NCI-H187 treated with DMSO at 0.1 percent for 48 hours (cell line): ENCODE data around the gene KIAA1755.
"Not testable (repeated sequence)": the region's sequence is repeated elsewhere in the genome, so short reads cannot be mapped to it uniquely, and the experiment has no call there.

Source experiments
- DNase-seq: peaks from one replicate; lab custom pipeline; 2025; lab: John Stamatoyannopoulos, UW

KIAA1755 gene

DNA sequence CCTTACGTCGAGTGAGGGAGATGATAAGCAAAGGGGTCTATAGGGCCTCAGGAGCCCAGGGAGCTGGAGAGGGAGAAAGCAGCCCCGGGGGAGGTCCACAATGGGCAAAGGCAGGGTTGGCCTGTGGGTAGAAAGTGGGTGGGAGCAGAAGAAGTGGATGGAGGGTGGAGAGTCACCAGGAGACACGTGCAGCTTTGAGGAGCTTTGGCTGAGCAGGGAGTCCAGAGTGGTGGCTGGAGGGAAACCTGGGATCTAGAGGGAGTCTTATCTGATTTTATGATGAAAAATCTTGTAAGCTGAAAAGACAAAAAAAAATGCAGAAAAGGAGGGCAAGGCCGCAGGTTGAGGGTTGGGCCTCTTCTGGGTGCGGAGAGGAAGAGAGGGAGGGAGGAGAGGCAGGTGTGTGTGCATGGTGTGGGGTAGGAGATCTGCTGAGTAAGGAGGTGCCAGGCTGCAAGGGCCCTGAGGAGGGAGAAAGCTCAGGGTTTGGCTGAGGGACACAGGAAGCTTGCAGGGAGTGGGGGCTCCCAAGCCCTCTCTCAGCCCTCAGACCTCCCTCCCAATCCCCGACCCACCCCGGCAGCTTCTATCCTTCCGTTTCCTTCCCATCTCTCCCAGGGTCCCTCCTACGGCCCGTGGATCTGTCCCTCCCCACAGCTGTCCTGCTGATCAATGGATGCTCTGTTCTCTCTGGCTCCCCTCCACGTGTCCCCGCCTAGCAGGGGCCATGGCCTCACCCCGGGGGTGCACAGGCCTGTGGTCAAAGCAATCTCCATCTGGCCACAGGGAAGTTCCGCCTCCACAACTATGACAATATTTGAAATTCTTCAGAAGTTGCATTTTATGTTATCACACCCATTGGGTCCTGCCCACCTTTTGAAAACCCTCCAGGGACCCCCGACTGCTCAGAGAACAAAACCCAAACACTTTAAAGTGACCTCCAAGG, 26.3 kb upstream of the KIAA1755 start:
- no peak for DNase-seq

- DNase-seq: no peak
Measured at GRCh38 chr20:38284893-38285444, 24.4 kb upstream of the KIAA1755 start.

GRCh38 chr20:38284066-38284650, 23.6 kb upstream of the KIAA1755 start:
- DNase-seq: not testable (repeated sequence)

- DNase-seq: no peak
Measured at GRCh38 chr20:38283236-38283635, 22.7 kb upstream of the KIAA1755 start.

GRCh38 chr20:38281176-38281915, 20.8 kb upstream of the KIAA1755 start:
- not testable (repeated sequence) for DNase-seq

- no peak for DNase-seq
Measured at GRCh38 chr20:38278763-38279162, 18.2 kb upstream of the KIAA1755 start.

GRCh38 chr20:38278131-38278530, 17.6 kb upstream of the KIAA1755 start:
- DNase-seq: no peak

GRCh38 chr20:38277691-38278090, 17.2 kb upstream of the KIAA1755 start:
- DNase-seq: no peak

GRCh38 chr20:38277285-38277684, 16.8 kb upstream of the KIAA1755 start:
- no peak for DNase-seq

DNA sequence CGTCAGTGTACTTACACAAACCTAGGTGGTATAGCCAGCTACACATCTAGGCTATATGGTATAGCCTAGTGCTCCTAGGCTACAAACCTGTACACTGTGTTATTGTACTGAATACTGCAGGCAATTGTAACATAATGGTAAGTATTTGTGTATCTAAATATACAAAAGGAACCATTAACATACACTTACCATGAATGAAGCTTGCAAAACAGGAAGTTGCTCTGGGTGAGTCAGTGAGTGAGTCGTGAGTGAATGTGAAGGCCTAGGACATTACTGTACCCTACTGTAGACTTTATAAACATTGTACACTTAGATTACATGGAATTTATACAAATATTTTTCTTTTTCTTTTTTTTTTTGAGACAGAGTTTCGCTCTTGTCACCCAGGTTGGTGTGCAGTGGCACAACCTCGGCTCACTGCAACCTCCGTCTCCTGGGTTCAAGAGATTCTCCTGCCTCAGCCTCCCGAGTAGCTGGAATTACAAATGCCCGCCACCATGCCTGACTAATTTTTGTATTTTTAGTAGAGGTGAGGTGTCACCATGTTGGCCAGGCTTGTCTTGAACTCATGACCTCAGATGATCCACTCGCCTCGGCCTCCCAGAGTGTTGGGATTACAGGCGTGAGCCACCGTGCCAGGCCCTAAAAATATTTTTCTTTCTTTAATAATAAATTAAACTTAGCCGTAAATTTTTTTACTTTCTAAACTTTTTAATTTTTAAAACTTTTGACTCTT, 15.4 kb upstream of the KIAA1755 start:
- no peak for DNase-seq

DNA sequence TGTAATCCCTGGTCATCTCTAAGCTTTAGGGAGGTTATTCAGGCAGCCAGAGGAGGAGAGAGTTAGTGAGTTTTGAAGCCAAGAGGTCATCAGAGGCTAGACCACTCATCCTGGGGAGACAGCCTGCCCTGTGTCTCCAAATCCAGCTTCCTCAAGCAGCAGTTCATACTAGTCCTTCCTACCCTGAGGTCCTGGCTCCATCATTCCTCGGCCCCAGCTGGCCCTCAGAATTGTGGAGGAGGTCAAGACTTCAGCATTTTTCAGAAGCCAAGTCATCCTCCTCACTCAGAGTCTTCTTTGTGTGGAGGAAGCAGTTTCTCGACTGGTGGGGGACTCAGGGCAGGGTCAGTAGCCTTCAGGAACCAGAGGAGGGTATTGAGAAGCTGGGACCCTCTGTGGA, 12.4 kb upstream of the KIAA1755 start:
- DNase-seq: no peak

- no peak for DNase-seq
Measured at GRCh38 chr20:38272398-38272797, 11.9 kb upstream of the KIAA1755 start.

- no peak for DNase-seq
Measured at GRCh38 chr20:38271608-38272120, 11.1 kb upstream of the KIAA1755 start.

GRCh38 chr20:38270869-38271605, 10.5 kb upstream of the KIAA1755 start:
- DNase-seq: no peak

- no peak for DNase-seq
Measured at GRCh38 chr20:38269715-38270114, 9.2 kb upstream of the KIAA1755 start.

GRCh38 chr20:38269040-38269439, 8.5 kb upstream of the KIAA1755 start:
- DNase-seq: no peak

DNA sequence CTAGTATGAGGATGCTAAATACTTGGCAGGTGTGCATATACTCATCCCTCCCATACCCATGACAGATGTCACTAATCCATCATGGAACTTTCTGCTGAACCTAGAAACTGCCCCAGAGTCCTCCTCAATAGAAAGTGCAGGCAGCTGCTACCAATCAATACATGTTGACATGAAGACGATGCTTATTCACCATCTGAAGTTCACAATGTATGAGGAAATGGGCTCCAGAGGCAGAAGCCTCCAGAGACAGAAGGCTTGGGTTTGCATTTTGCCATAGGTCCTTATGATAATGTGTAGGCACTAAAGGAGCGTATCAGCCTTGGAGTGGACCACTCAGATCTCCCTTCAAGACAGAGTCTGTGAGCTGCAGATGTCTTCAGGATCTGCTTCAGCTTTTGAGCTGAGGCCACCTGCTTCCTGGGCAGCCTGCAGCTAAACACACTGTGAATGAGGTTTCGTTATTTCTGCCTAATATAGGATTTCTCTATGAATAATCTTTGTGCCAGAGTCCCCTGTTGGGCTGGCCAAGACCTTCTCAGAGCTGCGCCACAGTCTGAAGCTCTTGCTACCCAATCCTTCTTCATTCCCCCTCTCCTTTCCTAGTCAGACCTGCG, 7.5 kb upstream of the KIAA1755 start:
- DNase-seq: no peak

- no peak for DNase-seq
Measured at GRCh38 chr20:38267296-38267695, 6.8 kb upstream of the KIAA1755 start.

- no peak for DNase-seq
Measured at GRCh38 chr20:38266426-38266825, 5.9 kb upstream of the KIAA1755 start.

- DNase-seq: no peak
Measured at GRCh38 chr20:38262931-38263330, 2.4 kb upstream of the KIAA1755 start.
